GM18511 (cell line): ENCODE results near the gene SOS2.

ENCODE experiments used
- ATAC-seq: cut with Tn5 transposase; IDR thresholded peaks from one replicate; pipeline ENCODE4 v1.9.1; 2021; ENCODE audit warnings: mild to moderate bottlenecking, moderate library complexity; ENCODE audit not compliant: unreplicated experiment

Gene SOS2

GRCh38 chr14:50116966-50117365 is 114.4 kb downstream of the SOS2 start:
- ATAC-seq = no peak

GRCh38 chr14:50116181-50116956 is 115.0 kb downstream of the SOS2 start, which contains the start of gene VCPKMT:
TSS of gene VCPKMT (minus strand) at chr14:50116572. CDS start at chr14:50116552, 20 bp downstream.
- peak; percentile 96 for ATAC-seq

GRCh38 chr14:50113381-50114035 is 117.9 kb downstream of the SOS2 start:
- peak; percentile 28 for ATAC-seq

- no peak for ATAC-seq
These were observed 120.9 kb downstream of the SOS2 start for GRCh38 chr14:50110323-50111037.

GRCh38 chr14:50109342-50109741 is 122.0 kb downstream of the SOS2 start:
- ATAC-seq = no peak

- ATAC-seq = no peak
These were observed 123.5 kb downstream of the SOS2 start for GRCh38 chr14:50107850-50108249.

GRCh38 chr14:50106178-50106577 is 125.2 kb downstream of the SOS2 start:
- no peak for ATAC-seq

GRCh38 chr14:50103558-50103957 is 127.8 kb downstream of the SOS2 start:
- no peak for ATAC-seq

GRCh38 chr14:50101417-50101816 is 130.0 kb downstream of the SOS2 start:
- ATAC-seq = no peak

- no peak for ATAC-seq
These were observed 130.6 kb downstream of the SOS2 start for GRCh38 chr14:50100805-50101204.

GRCh38 chr14:50099335-50099734 is 132.0 kb downstream of the SOS2 start:
- ATAC-seq = no peak

- no peak for ATAC-seq
These were observed 135.5 kb downstream of the SOS2 start for GRCh38 chr14:50095895-50096294.

- ATAC-seq = no peak
These were observed 137.2 kb downstream of the SOS2 start for GRCh38 chr14:50094056-50094755.

- no peak for ATAC-seq
These were observed 137.9 kb downstream of the SOS2 start for GRCh38 chr14:50093496-50093895.

GRCh38 chr14:50092006-50092555 is 139.3 kb downstream of the SOS2 start:
- ATAC-seq = no peak

- no peak for ATAC-seq
These were observed 140.0 kb downstream of the SOS2 start for GRCh38 chr14:50091240-50091913.

- ATAC-seq = no peak
These were observed 142.2 kb downstream of the SOS2 start for GRCh38 chr14:50089208-50089607.

- ATAC-seq = no peak
These were observed 142.6 kb downstream of the SOS2 start for GRCh38 chr14:50088731-50089130.

GRCh38 chr14:50088117-50088515 is 143.3 kb downstream of the SOS2 start:
- no peak for ATAC-seq
